Measurements from ENCODE around the gene IER2. TPM values are rescaled to one million over a fixed set of nuclear protein-coding genes. Genes with fewer than 3 reads are reported as not detected.
"Not testable (repeated sequence)": the region's sequence is repeated elsewhere in the genome, so short reads cannot be mapped to it uniquely, and the experiment has no call there.

The IER2 gene
- total and polyA plus RNA-seq, 9 of the 15 experiments (the other 6 are each of a cell fraction or from before 2014, with no cell fraction given): 4.5 to 205 (median 23.7) TPM

- TF ChIP-seq EGR1 (conservative IDR thresholded peaks at IDR 0.05) (peak; percentile 50), BHLHE40 (IDR thresholded peaks at IDR 0.05; ENCODE audit: low read length) (peak; percentile 61)
- TF ChIP-seq, protein P1, sequence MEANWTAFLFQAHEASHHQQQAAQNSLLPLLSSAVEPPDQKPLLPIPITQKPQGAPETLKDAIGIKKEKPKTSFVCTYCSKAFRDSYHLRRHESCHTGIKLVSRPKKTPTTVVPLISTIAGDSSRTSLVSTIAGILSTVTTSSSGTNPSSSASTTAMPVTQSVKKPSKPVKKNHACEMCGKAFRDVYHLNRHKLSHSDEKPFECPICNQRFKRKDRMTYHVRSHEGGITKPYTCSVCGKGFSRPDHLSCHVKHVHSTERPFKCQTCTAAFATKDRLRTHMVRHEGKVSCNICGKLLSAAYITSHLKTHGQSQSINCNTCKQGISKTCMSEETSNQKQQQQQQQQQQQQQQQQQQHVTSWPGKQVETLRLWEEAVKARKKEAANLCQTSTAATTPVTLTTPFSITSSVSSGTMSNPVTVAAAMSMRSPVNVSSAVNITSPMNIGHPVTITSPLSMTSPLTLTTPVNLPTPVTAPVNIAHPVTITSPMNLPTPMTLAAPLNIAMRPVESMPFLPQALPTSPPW (CRISPR knock-in tag; IDR thresholded peaks at IDR 0.05): peak; percentile 69; the same call in 1 of the 2 replicates
These were observed 31.7 kb downstream of the IER2 start (continued) for GRCh38 chr19:13181747-13182388.

GRCh38 chr19:13184926-13185325 is 34.7 kb downstream of the IER2 start:
- intact Hi-C loops (cut with micrococcal nuclease); H3K9me1 ChIP-seq (ENCODE audit: control insufficient read depth, insufficient read depth, low read length); DNase-seq (ENCODE audit: extremely low read depth in 1 of 4, low spot score in 3 of 4); H2AFZ ChIP-seq (ENCODE audit: low read depth, low read length); POLR2A ChIA-PET; H3K36me3 ChIP-seq (ENCODE audit: control insufficient read depth, insufficient read depth, low read length); H3K9ac ChIP-seq (ENCODE audit: insufficient read depth in 1 of 2, low read depth in 2 of 2, low read length in 2 of 2); H3K27me3 ChIP-seq (ENCODE audit: control insufficient read depth in 2 of 2, insufficient read depth in 2 of 2, low read length in 2 of 2); H3K9me3 ChIP-seq (replicated peaks; ENCODE audit: control insufficient read depth, insufficient read depth, low read depth, low read length); H3K27ac ChIP-seq (ENCODE audit: extremely low read depth, low read depth, low read length); H4K20me1 ChIP-seq (replicated peaks; ENCODE audit: control insufficient read depth, insufficient read depth, low read length); ATAC-seq; BruUV-seq (replicated peaks); in situ Hi-C loops (cut with MboI); CTCF ChIA-PET (ENCODE audit: low intra/inter-chr PET ratio); H3K4me2 ChIP-seq (ENCODE audit: insufficient read depth, low read length); FAIRE-seq; H3K79me2 ChIP-seq (ENCODE audit: control insufficient read depth, insufficient read depth, low read length); H3K4me3 ChIP-seq: not testable (repeated sequence)
- WGBS (ENCODE audit: insufficient coverage, low coverage, missing lambda C conversion rate): 85% methylated on average over 14 of the region's 23 CpGs
- H3K4me1 ChIP-seq (replicated peaks in 1 of 2; ENCODE audit: control insufficient read depth in 2 of 2, insufficient read depth in 2 of 2, low read length in 2 of 2): peaks cover 0 to 15% of the 10 kb centered on the region in 2 experiments; a peak in 3 of 5 replicates
